GM18870 (cell line): ENCODE measurements around the gene MORN5.

ENCODE experiments used
- ATAC-seq: cut with Tn5 transposase; IDR thresholded peaks from one replicate; pipeline ENCODE4 v1.9.1; 2021; ENCODE audit warnings: moderate library complexity; ENCODE audit not compliant: unreplicated experiment

MORN5 gene

GRCh38 chr9:122228568-122229484, 69.1 kb downstream of the MORN5 start, which contains the start of gene LHX6:
Gene LHX6 (minus strand): TSS chr9:122228957. CDS start chr9:122228740, 217 bp downstream.
- no peak for ATAC-seq

GRCh38 chr9:122229485-122229837, 69.8 kb downstream of the MORN5 start:
- ATAC-seq = no peak

GRCh38 chr9:122232796-122233306, 73.1 kb downstream of the MORN5 start:
- ATAC-seq = no peak

- ATAC-seq = no peak
These were observed 74.5 kb downstream of the MORN5 start for GRCh38 chr9:122234022-122234748.

- no peak for ATAC-seq
These were observed 77.0 kb downstream of the MORN5 start for GRCh38 chr9:122236681-122237080.

GRCh38 chr9:122239722-122240121, 80.0 kb downstream of the MORN5 start:
- ATAC-seq = no peak

- no peak for ATAC-seq
These were observed 84.6 kb downstream of the MORN5 start for GRCh38 chr9:122244349-122244748.

GRCh38 chr9:122246666-122247065, 87.0 kb downstream of the MORN5 start:
- no peak for ATAC-seq

- ATAC-seq = no peak
These were observed 88.7 kb downstream of the MORN5 start for GRCh38 chr9:122248448-122248865.
